ENCODE measurements around the gene SAXO1. TPM values are rescaled to one million over a fixed set of nuclear protein-coding genes. Genes with fewer than 3 reads are reported as not detected.

SAXO1 gene
- polyA plus RNA-seq, 1 donor from 2014 or later, result not detected

GRCh38 chr9:18976709-18977531 is 56.1 kb downstream of the SAXO1 start:
- Histone ChIP-seq H3K9ac (ENCODE audit: low read length) (no peak overlapping the region), H3K4me3 (ENCODE audit: low read length) (no peak overlapping the region), H3K36me3 (ENCODE audit: insufficient read depth, low read length) (no peaks in the 10 kb centered on the region), H3K4me2 (ENCODE audit: low read length) (no peak overlapping the region), H3K9me3 (ENCODE audit: low read length) (no peaks in the 10 kb centered on the region), H3K79me2 (replicated peaks; ENCODE audit: insufficient read depth, low read length) (no peaks in the 10 kb centered on the region), H4K20me1 (ENCODE audit: insufficient read depth) (no peaks in the 10 kb centered on the region), H3F3A (ENCODE audit: insufficient read depth, low read length, poor library complexity, severe bottlenecking) (no peaks in the 10 kb centered on the region), H3K27me3 (ENCODE audit: insufficient read depth, low read depth, low read length) (no peaks in the 10 kb centered on the region), H3K9me2 (ENCODE audit: insufficient read depth, low read length) (no peaks in the 10 kb centered on the region), H2AFZ (ENCODE audit: low read depth, low read length) (no peak overlapping the region), H3K27ac (ENCODE audit: low read length) (no peak overlapping the region)
- no peak for TF ChIP-seq RAD21 (conservative IDR thresholded peaks at IDR 0.05)
- no peak for TF ChIP-seq POLR2AphosphoS5 (IDR thresholded peaks at IDR 0.05)
- TF ChIP-seq EP300 (conservative IDR thresholded peaks at IDR 0.05; ENCODE audit: poor library complexity, severe bottlenecking), result no peak
- no peak for TF ChIP-seq MXI1 (conservative IDR thresholded peaks at IDR 0.05; ENCODE audit: poor library complexity, severe bottlenecking)
- TF ChIP-seq REST (IDR thresholded peaks at IDR 0.05; ENCODE audit: borderline replicate concordance), result no peak
- TF ChIP-seq SMC3 (conservative IDR thresholded peaks at IDR 0.05; ENCODE audit: poor library complexity), result no peak

- Histone ChIP-seq H3K9ac (ENCODE audit: low read length) (no peak overlapping the region), H3K27me3 (ENCODE audit: insufficient read depth, low read depth, low read length) (no peaks in the 10 kb centered on the region), H3K4me2 (ENCODE audit: low read length) (no peak overlapping the region), H3F3A (ENCODE audit: insufficient read depth, low read length, poor library complexity, severe bottlenecking) (no peaks in the 10 kb centered on the region), H3K27ac (ENCODE audit: low read length) (no peak overlapping the region), H4K20me1 (ENCODE audit: insufficient read depth) (no peaks in the 10 kb centered on the region), H3K79me2 (replicated peaks; ENCODE audit: insufficient read depth, low read length) (no peaks in the 10 kb centered on the region), H3K36me3 (ENCODE audit: insufficient read depth, low read length) (no peaks in the 10 kb centered on the region), H3K4me3 (ENCODE audit: low read length) (no peak overlapping the region), H3K9me2 (ENCODE audit: insufficient read depth, low read length) (no peaks in the 10 kb centered on the region), H2AFZ (ENCODE audit: low read depth, low read length) (no peak overlapping the region), H3K9me3 (ENCODE audit: low read length) (no peaks in the 10 kb centered on the region)
- TF ChIP-seq CTCF (IDR thresholded peaks at IDR 0.05; ENCODE audit: poor library complexity, severe bottlenecking) (no peak), REST (IDR thresholded peaks at IDR 0.05; ENCODE audit: borderline replicate concordance) (no peak), SMC3 (conservative IDR thresholded peaks at IDR 0.05; ENCODE audit: poor library complexity) (no peak), EP300 (conservative IDR thresholded peaks at IDR 0.05; ENCODE audit: poor library complexity, severe bottlenecking) (no peak), RAD21 (conservative IDR thresholded peaks at IDR 0.05) (no peak), EZH2 (IDR thresholded peaks at IDR 0.05; ENCODE audit: borderline replicate concordance, insufficient read depth, low read length, poor library complexity, severe bottlenecking) (no peak), POLR2AphosphoS5 (IDR thresholded peaks at IDR 0.05) (no peak), MXI1 (conservative IDR thresholded peaks at IDR 0.05; ENCODE audit: poor library complexity, severe bottlenecking) (no peak), TAF1 (IDR thresholded peaks at IDR 0.05; ENCODE audit: low read depth) (no peak)
Observed at GRCh38 chr9:18976221-18976708, 56.7 kb downstream of the SAXO1 start.

All from neural cell (in vitro differentiated cells).